Activated CD8-positive, alpha-beta memory T cell treated with anti-CD3 and anti-CD28 coated beads for 36 hours (primary cell): ENCODE data around the gene NPEPL1. TPM values are rescaled to one million over a fixed set of nuclear protein-coding genes. Genes with fewer than 3 reads are reported as not detected.
"Not testable (repeated sequence)": the region's sequence is repeated elsewhere in the genome, so short reads cannot be mapped to it uniquely, and the experiment has no call there.

Source experiments
- CTCF ChIA-PET: fragments of 350-600 bp; sonication (Branson Sonifier 250); formaldehyde crosslinking; loops from one replicate; lab custom pipeline; 2021; ENCODE audit warnings: antibody characterized with exemption; lab: Charles Lee
- POLR2A ChIA-PET: fragments of 350-600 bp; sonication (Branson Sonifier 250); formaldehyde crosslinking; loops from one replicate; lab custom pipeline; 2021; ENCODE audit warnings: antibody characterized with exemption; lab: Charles Lee
- total RNA-seq, 2 experiments: library from RNA; stranded (reverse); gene quantifications; one replicate each; pipeline ENCODE4 v1.2.3, GENCODE V29; 2021

NPEPL1 gene
- 10 to 100 TPM; 12.4 to 12.6 TPM for total RNA-seq

GRCh38 chr20:58692579-58693225 lies at the start of gene NPEPL1:
Gene NPEPL1, plus strand, starts transcription at chr20:58692800. Its CDS starts 101 bp downstream, at chr20:58692901.
- ChIA-PET CTCF (interaction anchor here (1.5 kb wide), 1 partner anchor 41 kb away, joined by 8 read pairs; the partner anchor contains the start of gene STX16), POLR2A (interaction anchor here (1.2 kb wide), 1 partner anchor 41 kb away, joined by 4 read pairs; the partner anchor contains the start of gene STX16)

GRCh38 chr20:58642896-58643295 lies 49.7 kb upstream of the NPEPL1 start:
- CTCF ChIA-PET, POLR2A ChIA-PET: not testable (repeated sequence)

GRCh38 chr20:58645412-58645968 lies 47.1 kb upstream of the NPEPL1 start:
- POLR2A ChIA-PET, result no interaction called here
- CTCF ChIA-PET, result no interaction called here

- ChIA-PET POLR2A (no interaction called here), CTCF (no interaction called here)
Observed at GRCh38 chr20:58646257-58646656, 46.3 kb upstream of the NPEPL1 start.

GRCh38 chr20:58646703-58647102 lies 45.9 kb upstream of the NPEPL1 start:
- CTCF ChIA-PET, result no interaction called here
- POLR2A ChIA-PET, result no interaction called here

GRCh38 chr20:58647162-58647795 lies 45.3 kb upstream of the NPEPL1 start:
- ChIA-PET CTCF (interaction anchor here (0.6 to 1.2 kb wide), 2 partner anchors 187 to 200 kb away, joined by 3 read pairs; no protein-coding TSS in a partner anchor), POLR2A (no interaction called here)

- ChIA-PET POLR2A (no interaction called here), CTCF (interaction anchor here (0.6 to 1.2 kb wide), 3 partner anchors 187 to 413 kb away, joined by 3 read pairs; no protein-coding TSS in a partner anchor)
Observed at GRCh38 chr20:58647796-58648501, 44.7 kb upstream of the NPEPL1 start.

- CTCF ChIA-PET, result interaction anchor here (1.2 kb wide), 1 partner anchor 413 kb away, joined by 3 read pairs; no protein-coding TSS in a partner anchor
- POLR2A ChIA-PET, result not testable (repeated sequence)
Observed at GRCh38 chr20:58648502-58648825, 44.1 kb upstream of the NPEPL1 start.

GRCh38 chr20:58649288-58650180 lies 43.1 kb upstream of the NPEPL1 start:
- POLR2A ChIA-PET, result interaction anchor here (0.6 to 1.1 kb wide), 2 partner anchors 473 to 606 kb away, joined by 3 to 9 read pairs; no protein-coding TSS in a partner anchor

GRCh38 chr20:58650181-58650775 lies 42.3 kb upstream of the NPEPL1 start:
- ChIA-PET POLR2A (interaction anchor here (0.6 to 2.9 kb wide), 12 partner anchors 8 to 525 kb away, joined by 3 to 15 read pairs (median 3); partner anchors contain the start of genes ATP5F1E and VAPB), CTCF (interaction anchor here (0.7 to 1.6 kb wide), 15 partner anchors 8 to 472 kb away, joined by 3 to 8 read pairs (median 3); no protein-coding TSS in a partner anchor)

More at GRCh38 chr20:58649288-58650180, 43.1 kb upstream of the NPEPL1 start:
- CTCF ChIA-PET, result interaction anchor here (0.6 to 1.2 kb wide), 3 partner anchors 414 to 421 kb away, joined by 3 read pairs; no protein-coding TSS in a partner anchor

GRCh38 chr20:58650776-58651558 lies 41.6 kb upstream of the NPEPL1 start, which contains the start of gene STX16:
Gene STX16, plus strand, starts transcription at chr20:58651283. Its CDS starts 724 bp downstream, at chr20:58652007.
- CTCF ChIA-PET, result interaction anchor here (0.7 to 1.6 kb wide), 17 partner anchors 8 to 472 kb away, joined by 3 to 8 read pairs (median 4); no protein-coding TSS in a partner anchor
- POLR2A ChIA-PET, result interaction anchor here (0.6 to 2.9 kb wide), 15 partner anchors 9 to 1259 kb away, joined by 3 to 15 read pairs (median 3); partner anchors contain the start of genes ATP5F1E, RBM38 and VAPB

GRCh38 chr20:58651559-58651945 lies 41.0 kb upstream of the NPEPL1 start:
- ChIA-PET CTCF (interaction anchor here (0.9 to 1.6 kb wide), 14 partner anchors 9 to 471 kb away, joined by 3 to 8 read pairs (median 4); no protein-coding TSS in a partner anchor), POLR2A (interaction anchor here (0.8 to 2.9 kb wide), 11 partner anchors 8 to 1260 kb away, joined by 3 to 15 read pairs (median 4); partner anchors contain the start of genes ATP5F1E, RBM38 and VAPB)

- ChIA-PET CTCF (interaction anchor here (0.9 to 1.6 kb wide), 7 partner anchors 18 to 418 kb away, joined by 3 to 8 read pairs (median 4); no protein-coding TSS in a partner anchor), POLR2A (interaction anchor here (0.6 to 2.9 kb wide), 10 partner anchors 8 to 1260 kb away, joined by 3 to 15 read pairs (median 4); partner anchors contain the start of genes ATP5F1E, RBM38 and VAPB)
Observed at GRCh38 chr20:58651946-58652605, 40.5 kb upstream of the NPEPL1 start.

- ChIA-PET CTCF (no interaction called here), POLR2A (interaction anchor here (0.6 to 2.9 kb wide), 6 partner anchors 7 to 1154 kb away, joined by 3 to 15 read pairs (median 6); partner anchors contain the start of gene ATP5F1E)
Observed at GRCh38 chr20:58652606-58653294, 39.9 kb upstream of the NPEPL1 start.

- ChIA-PET POLR2A (no interaction called here), CTCF (interaction anchor here (0.7 kb wide), 1 partner anchor 28 kb away, joined by 3 read pairs; no protein-coding TSS in a partner anchor)
Observed at GRCh38 chr20:58654337-58654736, 38.3 kb upstream of the NPEPL1 start.
